ENCODE results near the gene DNAJA2.

DNA sequence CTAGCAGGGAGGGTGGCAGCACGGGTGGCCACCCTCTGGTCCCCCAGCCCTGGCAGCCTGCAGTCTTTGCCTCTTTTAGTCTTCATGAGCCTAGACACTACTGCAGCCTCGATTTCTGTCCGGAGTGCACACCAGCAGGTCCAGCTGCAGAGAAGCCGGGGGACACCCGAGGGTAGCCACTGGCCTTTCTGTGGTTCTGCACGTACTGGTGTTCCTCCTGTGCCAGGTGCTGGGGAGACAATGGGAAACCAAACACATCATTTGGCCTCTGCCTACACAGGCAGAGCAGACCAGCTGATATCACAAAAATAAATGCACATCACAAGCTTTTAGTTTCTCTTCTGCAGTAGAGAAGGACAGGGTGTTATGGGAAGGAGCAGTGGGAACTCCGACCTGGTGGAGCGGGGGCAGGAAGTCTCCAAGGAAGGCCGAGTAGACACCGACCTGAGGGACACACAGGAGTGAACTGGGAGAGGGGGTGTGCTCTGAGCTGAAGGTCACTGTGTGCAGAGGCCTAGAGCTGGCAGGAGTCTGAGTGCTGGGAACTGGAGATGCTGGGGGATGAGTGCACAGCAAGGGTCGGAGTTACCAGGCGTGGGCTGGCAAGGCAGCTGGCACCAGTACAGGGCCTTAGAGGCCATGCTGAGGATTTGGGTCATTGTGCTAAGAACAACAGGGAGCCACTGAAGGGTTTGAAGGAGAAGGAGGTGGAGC is 66.3 kb downstream of the DNAJA2 start:
- no peak for TF ChIP-seq POLR2A (IDR thresholded peaks at IDR 0.05; ENCODE audit: low read depth, low read length)
- no peak for TF ChIP-seq POLR2AphosphoS5 (IDR thresholded peaks at IDR 0.05; ENCODE audit: low read depth, low read length)
- TF ChIP-seq SPI1 (IDR thresholded peaks at IDR 0.05; ENCODE audit: low read depth, low read length) = no peak
- no peak for TF ChIP-seq TAF1 (IDR thresholded peaks at IDR 0.05; ENCODE audit: low read depth, low read length)

Data from GM12891 (cell line).